GM23338 (cell line): ENCODE data around the gene SYT9. TPM values are rescaled to one million over a fixed set of nuclear protein-coding genes. Genes with fewer than 3 reads are reported as not detected.

Experiments used
- ATAC-seq: fragments of 200-7000 bp; cut with Tn5 transposase; 3 replicates; pipeline ENCODE4 v1.9.1; 2020
- DNase-seq: peaks from one replicate; pipeline ENCODE4 v3.0.0-alpha.2; 2015; ENCODE audit warnings: low spot score
- H2AFZ ChIP-seq: fragments of 200-600 bp; sonication (generic); 2 replicates; pipeline ENCODE4 v1.8.0; 2016; ENCODE audit warnings: antibody characterized with exemption, mild to moderate bottlenecking, moderate library complexity
- H3F3A ChIP-seq: fragments of 200-600 bp; sonication (generic); replicated peaks from 2 replicates; pipeline ENCODE4 v1.8.0; 2017; ENCODE audit warnings: antibody characterized with exemption, mixed run types, low read depth
- H3K27ac ChIP-seq: fragments of 200-600 bp; sonication (generic); 2 replicates; pipeline ENCODE4 v1.6.1; 2016; ENCODE audit warnings: low read depth
- H3K27me3 ChIP-seq: fragments of 200-600 bp; sonication (generic); 2 replicates; pipeline ENCODE4 v1.8.0; 2016; ENCODE audit warnings: mild to moderate bottlenecking, mixed run types, moderate library complexity; ENCODE audit not compliant: insufficient read depth
- H3K36me3 ChIP-seq: fragments of 200-600 bp; sonication (generic); 2 replicates; pipeline ENCODE4 v1.8.0; 2016; ENCODE audit warnings: mild to moderate bottlenecking; ENCODE audit not compliant: insufficient read depth
- H3K4me1 ChIP-seq: fragments of 200-600 bp; sonication (generic); 2 replicates; pipeline ENCODE4 v1.8.0; 2016; ENCODE audit warnings: mild to moderate bottlenecking, moderate library complexity; ENCODE audit not compliant: insufficient read depth
- H3K4me2 ChIP-seq: fragments of 200-600 bp; sonication (generic); 2 replicates; pipeline ENCODE4 v1.7.1; 2017; ENCODE audit warnings: mixed run types
- H3K4me3 ChIP-seq: fragments of 200-600 bp; sonication (generic); 2 replicates; pipeline ENCODE4 v1.6.1; 2016; ENCODE audit warnings: mixed run types
- H3K79me2 ChIP-seq: fragments of 200-600 bp; sonication (generic); replicated peaks from 2 replicates; pipeline ENCODE4 v1.8.0; 2017; ENCODE audit warnings: mild to moderate bottlenecking; ENCODE audit not compliant: insufficient read depth
- H3K9me2 ChIP-seq: fragments of 200-600 bp; sonication (generic); 2 replicates; pipeline ENCODE4 v1.8.0; 2017; ENCODE audit not compliant: insufficient read depth
- H4K20me1 ChIP-seq: fragments of 200-600 bp; sonication (generic); replicated peaks from 2 replicates; pipeline ENCODE4 v1.8.0; 2017; ENCODE audit warnings: mild to moderate bottlenecking; ENCODE audit not compliant: insufficient read depth
- H3K27ac Mint-ChIP-seq: 2 replicates; pipeline ENCODE4 v1.8.0; 2020; ENCODE audit warnings: inconsistent platforms, mild to moderate bottlenecking, moderate library complexity, mixed read lengths
- H3K27me3 Mint-ChIP-seq: 3 replicates; pipeline ENCODE4 v1.8.0; 2022; ENCODE audit warnings: low read depth, mild to moderate bottlenecking, moderate library complexity, mixed read lengths, inconsistent platforms; ENCODE audit not compliant: insufficient read depth, poor library complexity
- H3K36me3 Mint-ChIP-seq: 3 replicates; pipeline ENCODE4 v1.8.0; 2021; ENCODE audit warnings: low read depth, mild to moderate bottlenecking, inconsistent platforms, moderate library complexity, mixed read lengths
- H3K4me1 Mint-ChIP-seq: 3 replicates; pipeline ENCODE4 v1.8.0; 2020; ENCODE audit warnings: mild to moderate bottlenecking, inconsistent platforms, mixed read lengths
- H3K4me3 Mint-ChIP-seq: 3 replicates; pipeline ENCODE4 v1.8.0; 2021; ENCODE audit warnings: moderate library complexity, mild to moderate bottlenecking, inconsistent platforms, mixed read lengths
- H3K9me3 Mint-ChIP-seq: 3 replicates; pipeline ENCODE4 v1.8.0; 2020; ENCODE audit warnings: moderate library complexity, mild to moderate bottlenecking, inconsistent platforms, mixed read lengths
- CREB1 ChIP-seq: fragments of 250-450 bp; sonication (Bioruptor Pico); IDR thresholded peaks from 2 replicates; pipeline ENCODE4 v1.5.0; 2020; ENCODE audit warnings: low read depth, mild to moderate bottlenecking, moderate library complexity
- CTCF ChIP-seq, 2 experiments: fragments of 200-600 bp in 1 of 2; sonication (generic) in 1 of 2; conservative IDR thresholded peaks; 2 replicates each; pipeline versions ENCODE4 v1.5.1 to v1.6.1; 2016 to 2017; ENCODE audit warnings: antibody characterized with exemption in 2 of 2, low read depth in 2 of 2, mild to moderate bottlenecking in 2 of 2, moderate library complexity in 1 of 2
- EZH2 ChIP-seq: fragments of 200-600 bp; sonication (generic); IDR thresholded peaks from one replicate; pipeline ENCODE4 v1.8.0; 2017; ENCODE audit warnings: antibody characterized with exemption, mild to moderate bottlenecking, low read depth; ENCODE audit not compliant: unreplicated experiment
- EZH2phosphoT487 ChIP-seq: fragments of 200-600 bp; sonication (generic); IDR thresholded peaks from one replicate; pipeline ENCODE4 v1.8.1; 2018; ENCODE audit warnings: antibody characterized with exemption; ENCODE audit not compliant: unreplicated experiment
- JUNB ChIP-seq: IDR thresholded peaks from one replicate; pipeline ENCODE4 v1.6.1; 2016; ENCODE audit warnings: antibody characterized with exemption; ENCODE audit not compliant: unreplicated experiment
- NANOG ChIP-seq: IDR thresholded peaks from 2 replicates; pipeline ENCODE4 v1.6.1; 2016; ENCODE audit warnings: antibody characterized with exemption, borderline replicate concordance
- POLR2AphosphoS5 ChIP-seq: IDR thresholded peaks from 2 replicates; pipeline ENCODE4 v1.6.1; 2016; ENCODE audit warnings: antibody characterized with exemption, low read depth
- REST ChIP-seq: IDR thresholded peaks from one replicate; pipeline ENCODE4 v1.6.1; 2018; ENCODE audit warnings: antibody characterized with exemption; ENCODE audit not compliant: unreplicated experiment
- STAT1 ChIP-seq: IDR thresholded peaks from one replicate; pipeline ENCODE4 v1.6.1; 2016; ENCODE audit warnings: antibody characterized with exemption; ENCODE audit not compliant: unreplicated experiment
- ZNF114 ChIP-seq: fragments of 250-450 bp; sonication (Bioruptor Pico); IDR thresholded peaks from 2 replicates; pipeline ENCODE4 v1.5.0; 2020; ENCODE audit warnings: mild to moderate bottlenecking, moderate library complexity
- ZNF331 ChIP-seq: fragments of 250-450 bp; sonication (Bioruptor Pico); IDR thresholded peaks from 2 replicates; pipeline ENCODE4 v1.5.0; 2020; ENCODE audit warnings: low read depth, mild to moderate bottlenecking, moderate library complexity
- ZNF462 ChIP-seq: fragments of 250-450 bp; sonication (Bioruptor Pico); IDR thresholded peaks from 2 replicates; pipeline ENCODE4 v1.5.0; 2020; ENCODE audit warnings: mild to moderate bottlenecking, moderate library complexity
- polyA plus RNA-seq: library from polyadenylated mRNA; unstranded; fragments of >200 nt; fragmentation: Nextera tagmentation; extraction: Ambion mirVana; gene quantifications from 2 replicates; pipeline ENCODE4 v1.2.1, GENCODE V29; 2016
- total RNA-seq: library from RNA; depleted of rRNA; stranded (reverse); fragments of >200 nt; shearing (Covaris generic); gene quantifications from 2 replicates; pipeline ENCODE4 v1.2.3, GENCODE V29; 2014
- TF ChIP-seq, protein P1 (sequence below): IDR thresholded peaks from 2 replicates; pipeline ENCODE4 v1.6.1; 2016; ENCODE audit warnings: antibody characterized with exemption

The SYT9 gene
- total and polyA plus RNA-seq, 2 experiments from 2014 or later, result 0.91 to 2.4 TPM

DNA sequence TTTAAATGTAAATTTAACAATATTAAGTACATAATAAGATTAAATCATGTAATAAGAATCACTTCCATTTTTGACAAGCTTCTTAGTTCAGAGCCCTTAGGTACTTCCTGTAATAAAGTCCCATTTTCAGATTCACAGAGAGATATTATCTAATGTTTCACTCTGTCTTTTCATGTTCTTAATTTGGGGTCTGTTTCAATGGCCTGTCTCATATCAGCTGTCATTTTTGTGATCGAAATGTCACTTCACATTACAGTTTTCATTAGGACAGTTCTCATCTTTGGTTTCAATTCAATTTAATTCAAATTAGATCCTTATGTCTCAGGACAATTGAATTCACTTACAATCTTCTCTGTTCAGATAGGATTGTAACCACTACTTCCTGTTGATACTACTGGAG is 211.0 kb downstream of the SYT9 start:
- Histone ChIP-seq H2AFZ (no peak overlapping the region), H3K4me1 (no peaks in the 10 kb centered on the region), H3F3A (no peaks in the 10 kb centered on the region), H3K79me2 (no peaks in the 10 kb centered on the region), H3K4me3 (no peak overlapping the region), H3K27me3 (no peaks in the 10 kb centered on the region), H3K27ac (no peak overlapping the region), H4K20me1 (no peaks in the 10 kb centered on the region), H3K9me2 (peaks cover 4% of the 10 kb centered on the region; the same call in 1 of the 2 replicates), H3K36me3 (no peaks in the 10 kb centered on the region), H3K4me2 (no peak overlapping the region)
- Mint-ChIP-seq H3K4me3 (no peak overlapping the region), H3K4me1 (no peaks in the 10 kb centered on the region), H3K9me3 (no peaks in the 10 kb centered on the region; the same call in 2 of the 3 replicates), H3K27ac (no peak overlapping the region), H3K36me3 (no peaks in the 10 kb centered on the region), H3K27me3 (peaks cover 7% of the 10 kb centered on the region)
- TF ChIP-seq REST, result no peak
- TF ChIP-seq NANOG, result no peak
- no peak for TF ChIP-seq EZH2phosphoT487
- TF ChIP-seq JUNB, result no peak
- TF ChIP-seq, protein P1, sequence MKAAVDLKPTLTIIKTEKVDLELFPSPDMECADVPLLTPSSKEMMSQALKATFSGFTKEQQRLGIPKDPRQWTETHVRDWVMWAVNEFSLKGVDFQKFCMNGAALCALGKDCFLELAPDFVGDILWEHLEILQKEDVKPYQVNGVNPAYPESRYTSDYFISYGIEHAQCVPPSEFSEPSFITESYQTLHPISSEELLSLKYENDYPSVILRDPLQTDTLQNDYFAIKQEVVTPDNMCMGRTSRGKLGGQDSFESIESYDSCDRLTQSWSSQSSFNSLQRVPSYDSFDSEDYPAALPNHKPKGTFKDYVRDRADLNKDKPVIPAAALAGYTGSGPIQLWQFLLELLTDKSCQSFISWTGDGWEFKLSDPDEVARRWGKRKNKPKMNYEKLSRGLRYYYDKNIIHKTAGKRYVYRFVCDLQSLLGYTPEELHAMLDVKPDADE, result no peak
- TF ChIP-seq POLR2AphosphoS5, result no peak
- no peak for TF ChIP-seq CTCF (conservative IDR thresholded peaks at IDR 0.05; ENCODE audit: low read depth in 2 of 2)
- no peak for TF ChIP-seq EZH2
- no peak for TF ChIP-seq ZNF462 (CRISPR knock-in tag)
- TF ChIP-seq STAT1, result no peak
- no peak for TF ChIP-seq CREB1
- TF ChIP-seq ZNF114 (CRISPR knock-in tag), result no peak
- no peak for TF ChIP-seq ZNF331
- DNase-seq (no peak), ATAC-seq (no peak)
